Measurements from ENCODE around the gene FAM180A.
"Not testable (repeated sequence)": the region's sequence is repeated elsewhere in the genome, so short reads cannot be mapped to it uniquely, and the experiment has no call there.

The FAM180A gene

GRCh38 chr7:135711139-135711469 lies 37.5 kb downstream of the FAM180A start:
- no peak for DNase-seq

- DNase-seq = no peak
These were observed 38.0 kb downstream of the FAM180A start for GRCh38 chr7:135710417-135711138.

- DNase-seq = no peak
These were observed 39.1 kb downstream of the FAM180A start for GRCh38 chr7:135709508-135709907.

GRCh38 chr7:135708041-135708440 lies 40.6 kb downstream of the FAM180A start:
- DNase-seq = no peak

GRCh38 chr7:135707570-135707966 lies 41.0 kb downstream of the FAM180A start:
- DNase-seq = no peak

- no peak for DNase-seq
These were observed 41.6 kb downstream of the FAM180A start for GRCh38 chr7:135706858-135707569.

- no peak for DNase-seq
These were observed 42.4 kb downstream of the FAM180A start for GRCh38 chr7:135706038-135706742.

GRCh38 chr7:135704698-135705097 lies 43.9 kb downstream of the FAM180A start:
- DNase-seq = no peak

GRCh38 chr7:135704074-135704473 lies 44.5 kb downstream of the FAM180A start:
- DNase-seq = no peak

- no peak for DNase-seq
These were observed 51.1 kb downstream of the FAM180A start for GRCh38 chr7:135697276-135698049.

GRCh38 chr7:135693558-135693957 lies 55.1 kb downstream of the FAM180A start:
- DNase-seq = no peak

GRCh38 chr7:135692606-135693005 lies 56.0 kb downstream of the FAM180A start:
- not testable (repeated sequence) for DNase-seq

GRCh38 chr7:135692055-135692454 lies 56.6 kb downstream of the FAM180A start:
- no peak for DNase-seq

GRCh38 chr7:135690566-135690965 lies 58.0 kb downstream of the FAM180A start:
- no peak for DNase-seq

- DNase-seq = no peak
These were observed 61.1 kb downstream of the FAM180A start for GRCh38 chr7:135687466-135687865.

- no peak for DNase-seq
These were observed 63.1 kb downstream of the FAM180A start for GRCh38 chr7:135685306-135686084.

GRCh38 chr7:135684699-135685098 lies 63.9 kb downstream of the FAM180A start:
- no peak for DNase-seq

GRCh38 chr7:135684136-135684535 lies 64.5 kb downstream of the FAM180A start:
- DNase-seq = no peak

- no peak for DNase-seq
These were observed 65.0 kb downstream of the FAM180A start for GRCh38 chr7:135683609-135684008.

- DNase-seq = no peak
These were observed 66.4 kb downstream of the FAM180A start for GRCh38 chr7:135682191-135682590.

GRCh38 chr7:135681762-135682161 lies 66.9 kb downstream of the FAM180A start:
- DNase-seq = no peak

Data from activated CD8-positive, alpha-beta memory T cell treated with anti-CD3 and anti-CD28 coated beads for 24 hours (primary cell).